Stimulated activated CD4-positive, alpha-beta T cell treated with anti-CD3 and anti-CD28 coated beads, TNF-alpha, amount 100 ng/mL, for 24 hours (primary cell): ENCODE measurements around the gene AQP1.

Source experiments
- DNase-seq, 3 experiments: peaks; one replicate each; pipeline ENCODE4 v3.0.0-alpha.2; 2020; ENCODE audit warnings: low read depth in 3 of 3

Gene AQP1

DNA sequence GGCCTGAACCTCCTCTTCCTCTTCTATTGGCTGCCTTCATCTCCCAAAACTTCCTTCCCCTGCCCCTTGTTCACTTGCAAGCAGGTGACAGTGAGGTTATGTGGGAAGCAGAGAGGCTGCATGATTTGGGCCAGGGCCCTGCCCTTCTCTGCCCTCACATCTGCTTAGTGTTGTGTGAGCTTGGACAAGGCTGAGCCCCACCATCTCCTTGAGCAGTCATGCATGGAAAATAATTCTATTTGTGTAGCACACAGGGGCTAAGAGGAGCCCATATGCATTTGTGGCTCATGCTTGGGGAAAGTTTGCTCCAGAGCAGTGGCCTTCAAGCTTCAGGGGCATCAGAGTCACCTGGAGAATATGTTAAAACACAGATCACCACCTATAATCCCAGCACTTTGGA, 26.8 kb upstream of the AQP1 start:
- DNase-seq, result no peak

DNA sequence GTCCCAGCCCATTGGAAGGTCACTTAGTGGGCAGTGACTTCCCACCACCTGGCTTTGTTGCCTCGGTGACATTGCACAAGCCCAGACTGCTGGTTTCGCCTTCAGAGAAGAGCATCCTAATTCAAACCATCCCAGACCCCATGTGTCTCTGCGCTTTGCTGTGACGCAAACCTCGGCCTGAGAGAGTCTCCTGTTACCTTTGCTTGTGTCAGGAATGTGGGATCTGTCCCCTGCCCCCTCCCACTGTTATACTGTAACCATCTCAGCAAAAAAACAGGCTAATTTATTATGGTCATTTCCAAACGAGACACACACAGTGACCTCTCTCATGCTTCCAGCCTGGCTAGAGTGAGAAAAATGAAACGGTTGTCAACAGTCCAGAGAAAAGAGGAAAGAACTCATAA, 25.0 kb upstream of the AQP1 start:
- no peak for DNase-seq

- no peak for DNase-seq
Measured at GRCh38 chr7:30887464-30887872, 24.2 kb upstream of the AQP1 start.

DNA sequence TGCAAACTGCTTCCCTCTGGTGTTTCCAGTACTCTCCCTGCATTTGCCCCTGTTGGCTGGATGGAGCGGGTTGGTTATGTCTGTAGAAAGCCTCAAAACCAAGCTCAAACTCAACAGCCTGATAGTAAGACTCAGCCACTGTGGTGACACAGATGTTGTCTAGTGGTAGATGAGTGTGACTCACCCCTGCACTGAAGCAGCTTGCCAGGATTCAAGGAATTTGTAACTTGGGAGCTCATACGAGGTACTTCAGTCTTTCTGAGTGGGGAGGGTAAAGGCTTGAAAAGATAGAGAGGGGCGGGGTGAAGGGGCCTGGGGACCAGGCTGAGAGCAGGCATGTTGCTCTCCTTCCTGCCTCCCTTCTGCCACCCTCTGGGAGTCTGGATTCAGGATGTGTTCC, 22.9 kb upstream of the AQP1 start:
- no peak for DNase-seq

DNA sequence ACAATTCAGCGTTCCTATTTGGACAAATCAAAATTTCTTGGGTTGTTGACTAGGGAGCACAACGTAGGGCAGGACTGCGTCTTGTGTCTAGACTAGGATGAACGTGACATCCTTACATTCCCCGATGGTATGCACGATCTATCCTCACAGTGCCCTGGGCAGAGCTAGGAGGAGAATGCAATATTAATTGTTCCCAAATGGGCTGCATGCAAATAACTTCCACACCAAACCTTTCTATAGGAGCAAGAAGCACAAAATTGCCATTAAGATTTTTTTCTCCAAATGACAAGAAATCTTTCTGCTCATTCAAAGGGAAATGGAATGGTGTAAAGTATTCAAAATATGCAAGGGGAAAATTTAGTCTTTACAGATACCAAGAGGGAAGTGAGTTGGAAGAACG, 21.4 kb upstream of the AQP1 start:
- no peak for DNase-seq

DNA sequence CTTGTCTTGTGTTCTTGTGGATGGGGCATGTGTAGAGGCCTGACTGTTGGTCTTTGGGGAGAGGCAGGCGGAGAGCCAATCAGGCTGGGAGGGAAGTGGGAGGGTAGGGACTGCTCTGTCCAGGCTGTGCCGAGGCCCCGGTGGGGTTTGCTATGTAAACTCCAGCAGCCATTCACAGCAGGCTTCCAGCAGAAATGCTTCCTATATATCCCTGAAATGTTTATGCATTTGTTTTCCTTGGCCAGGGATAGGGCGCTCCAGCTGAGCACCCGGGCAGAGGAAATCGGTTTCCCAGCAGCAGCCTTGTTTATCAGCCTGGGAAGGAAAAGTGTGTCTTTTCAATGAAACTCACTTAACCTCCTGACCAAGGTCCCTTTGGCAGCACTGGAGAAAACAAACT, 18.3 kb upstream of the AQP1 start:
- no peak for DNase-seq

DNA sequence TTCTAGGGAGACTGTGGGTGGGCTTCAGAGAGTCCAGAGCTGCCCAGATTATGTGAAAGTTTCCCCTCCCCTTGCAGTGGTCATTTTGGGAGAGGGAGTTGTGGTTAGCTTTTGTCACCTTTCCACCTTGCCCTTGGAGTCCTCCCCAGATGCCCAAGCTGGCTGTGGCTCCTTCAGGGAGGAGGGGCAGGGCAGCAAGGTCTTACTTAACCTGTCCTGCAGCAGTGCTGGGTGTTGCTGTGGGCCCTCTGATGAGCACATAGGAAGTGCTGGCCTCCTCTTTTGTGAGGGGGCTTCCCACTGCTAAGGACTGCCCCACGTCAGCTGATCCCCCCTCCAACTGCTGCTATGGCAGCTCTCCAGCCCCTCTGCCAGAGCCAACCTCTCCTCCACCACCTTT, 17.6 kb upstream of the AQP1 start:
- no peak for DNase-seq

- no peak for DNase-seq
Measured at GRCh38 chr7:30894866-30895605, 16.6 kb upstream of the AQP1 start.

- DNase-seq, result no peak
Measured at GRCh38 chr7:30896036-30896435, 15.6 kb upstream of the AQP1 start.

GRCh38 chr7:30896783-30897637, 14.6 kb upstream of the AQP1 start:
- no peak for DNase-seq

DNA sequence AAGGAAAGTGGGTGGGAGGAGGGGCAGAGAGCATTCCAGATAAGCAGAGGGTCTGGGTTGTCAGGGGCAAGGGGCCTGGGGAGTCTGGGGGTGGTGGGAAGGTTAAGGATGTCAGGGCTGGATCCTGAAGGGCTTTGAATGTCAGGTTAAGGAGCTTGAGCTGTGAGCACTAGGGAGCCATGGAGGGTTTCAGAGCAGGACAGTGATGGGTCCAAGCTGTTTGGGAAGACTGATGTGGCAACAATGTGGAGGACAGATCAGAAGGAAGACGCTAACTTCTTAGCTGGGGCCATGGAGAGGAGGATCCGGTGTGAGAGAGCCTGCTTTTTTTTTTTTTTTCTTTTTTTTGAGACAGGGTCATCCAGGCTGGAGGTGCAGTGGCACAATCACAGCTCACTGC, 13.9 kb upstream of the AQP1 start:
- no peak for DNase-seq

GRCh38 chr7:30898411-30898810, 13.2 kb upstream of the AQP1 start:
- no peak for DNase-seq

- DNase-seq, result no peak
Measured at GRCh38 chr7:30899066-30899465, 12.6 kb upstream of the AQP1 start.

DNA sequence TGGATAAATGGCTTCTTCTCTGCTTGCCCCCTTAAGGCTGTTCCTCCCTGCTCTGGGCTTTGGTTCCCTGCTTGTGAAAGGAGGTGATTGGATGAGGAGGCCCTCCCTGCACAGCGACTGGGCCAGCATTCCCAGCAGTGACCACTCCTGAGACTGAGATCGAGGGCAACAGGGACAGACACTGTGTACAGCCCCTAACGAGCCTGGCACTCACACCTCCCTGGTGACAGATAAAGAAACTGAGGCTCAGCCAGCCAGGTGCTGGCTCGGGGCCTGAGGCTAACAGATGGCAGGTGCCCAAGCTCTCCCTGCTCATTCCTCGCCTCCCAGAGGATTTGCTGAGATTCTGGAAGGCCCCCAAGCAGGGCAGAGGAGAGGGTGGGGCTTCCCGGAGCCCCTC, 12.0 kb upstream of the AQP1 start:
- DNase-seq, result no peak

DNA sequence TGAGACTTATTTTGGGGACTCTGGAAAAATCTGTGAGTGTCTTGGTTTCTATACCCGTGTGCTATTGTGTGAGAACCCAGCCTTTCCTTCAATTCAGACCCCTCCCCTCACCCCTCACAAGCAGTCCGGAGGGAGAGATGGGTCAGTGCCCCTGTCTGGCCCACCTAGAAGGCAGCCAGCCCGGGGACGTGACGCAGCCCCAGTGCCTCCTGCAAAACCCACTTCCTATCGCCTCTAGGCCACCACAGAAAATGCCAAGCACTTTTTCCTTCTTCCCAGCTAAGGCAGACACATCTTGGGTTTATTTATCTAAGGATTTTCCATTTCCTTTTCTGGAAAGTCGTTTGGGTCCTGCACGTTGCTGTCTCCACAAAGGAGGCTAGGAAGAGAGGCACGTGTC, 11.6 kb upstream of the AQP1 start:
- DNase-seq, result no peak

GRCh38 chr7:30900803-30901362, 10.8 kb upstream of the AQP1 start:
- no peak for DNase-seq

- no peak for DNase-seq
Measured at GRCh38 chr7:30901856-30902255, 9.8 kb upstream of the AQP1 start.

DNA sequence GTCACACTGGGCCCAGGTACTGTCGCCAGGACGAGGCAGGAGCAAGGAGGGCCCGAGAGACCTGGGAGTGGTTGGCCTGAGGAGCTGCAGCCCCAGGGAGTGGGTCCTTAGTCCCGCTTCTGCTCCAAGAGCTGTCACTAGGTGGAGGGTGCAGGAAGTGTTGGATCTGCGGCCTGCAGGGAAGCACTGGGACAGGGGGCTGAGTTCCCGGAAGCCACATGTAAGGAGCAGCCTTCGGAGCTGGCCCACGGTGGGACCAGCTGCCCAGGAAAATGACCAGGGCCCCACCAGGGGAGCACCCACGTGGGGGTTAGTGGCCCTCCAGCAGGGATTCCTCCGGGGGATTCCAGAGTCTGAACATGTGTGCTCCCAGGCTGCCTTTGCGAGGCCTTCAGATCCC, 9.2 kb upstream of the AQP1 start:
- DNase-seq, result no peak

DNA sequence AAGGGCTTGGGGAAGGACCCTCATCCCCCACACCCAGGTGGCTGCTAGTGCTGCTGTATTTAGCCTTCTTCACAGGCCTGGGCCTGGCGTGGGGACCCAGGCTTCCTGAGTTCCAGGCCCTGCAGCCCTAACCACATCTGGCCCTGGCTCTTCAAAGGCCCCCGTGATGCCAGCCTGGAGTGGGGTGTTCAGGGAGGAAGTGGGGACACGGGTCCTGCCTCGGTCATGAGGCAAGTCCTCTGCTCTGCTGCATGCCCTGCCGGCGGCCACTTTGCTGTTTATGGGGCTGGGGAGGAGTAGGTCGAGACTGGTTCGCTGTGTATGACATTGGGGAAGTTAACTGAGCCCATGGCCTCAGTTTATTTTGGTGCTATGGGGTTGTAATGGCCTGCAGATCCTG, 8.5 kb upstream of the AQP1 start:
- DNase-seq, result no peak

DNA sequence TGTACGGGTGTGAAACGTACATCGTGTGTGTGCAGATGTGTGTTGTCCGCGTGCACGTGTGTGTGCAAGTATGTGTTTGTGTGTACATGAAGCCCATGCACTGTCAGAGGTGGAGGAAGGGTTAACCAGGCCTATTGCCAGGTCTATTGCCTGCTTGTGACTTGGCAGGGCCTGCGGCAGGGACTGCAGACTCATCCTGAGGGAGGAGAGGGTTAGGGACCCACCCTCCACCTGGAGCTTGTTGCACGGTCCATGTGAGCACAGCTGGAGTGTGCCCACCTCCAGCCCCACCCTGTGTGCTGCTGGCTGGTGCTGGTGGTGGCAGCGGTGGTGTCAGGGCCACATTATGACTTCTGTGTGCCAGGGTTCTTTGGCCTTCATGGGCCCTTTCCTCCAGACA, 7.1 kb upstream of the AQP1 start:
- no peak for DNase-seq

DNA sequence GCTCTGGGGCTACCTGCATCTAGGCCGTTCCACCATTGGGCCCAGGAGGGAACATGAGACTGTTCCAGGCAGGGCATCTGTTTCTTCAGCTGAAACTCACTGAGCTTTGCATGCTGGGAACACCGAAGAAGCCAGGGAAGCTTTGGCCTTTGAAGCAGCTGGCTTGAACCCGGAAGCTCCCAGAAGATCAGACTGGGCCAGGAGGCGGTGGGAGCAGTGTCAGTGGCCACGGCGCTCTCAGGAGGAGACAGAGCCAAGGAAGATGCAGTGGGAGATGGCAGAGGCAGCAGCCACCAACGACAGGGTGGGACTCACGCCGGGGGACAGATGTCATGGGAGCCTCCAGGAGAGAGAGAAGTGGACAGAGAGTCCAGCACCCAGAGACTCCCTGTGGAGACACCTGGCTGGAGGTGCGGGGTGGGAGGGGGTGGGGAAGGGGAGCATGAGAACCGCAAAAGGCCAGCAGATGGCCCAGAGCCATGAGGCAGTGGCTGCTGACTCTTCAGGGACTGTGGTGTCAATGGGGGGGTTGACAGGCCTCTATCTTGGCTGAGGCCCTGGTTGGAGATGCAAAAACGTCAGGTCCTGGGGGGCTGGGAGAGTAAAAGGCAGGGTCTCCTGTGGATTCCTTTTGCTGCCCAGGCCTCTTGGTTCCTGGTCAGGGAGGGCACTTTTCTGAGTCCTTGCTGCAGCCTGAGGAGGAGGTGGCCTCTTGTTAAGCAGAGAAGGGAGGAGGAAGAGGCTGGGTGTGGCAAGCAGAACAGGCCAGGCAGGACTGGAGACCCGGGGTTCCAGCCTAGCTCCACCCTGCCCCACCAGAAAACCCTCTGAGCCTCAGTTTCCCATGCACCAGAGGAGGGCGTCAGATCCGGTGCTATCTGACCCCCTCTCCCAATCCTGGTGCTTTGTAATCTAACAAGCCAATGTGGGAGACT, 6.3 kb upstream of the AQP1 start:
- DNase-seq, result no peak

DNA sequence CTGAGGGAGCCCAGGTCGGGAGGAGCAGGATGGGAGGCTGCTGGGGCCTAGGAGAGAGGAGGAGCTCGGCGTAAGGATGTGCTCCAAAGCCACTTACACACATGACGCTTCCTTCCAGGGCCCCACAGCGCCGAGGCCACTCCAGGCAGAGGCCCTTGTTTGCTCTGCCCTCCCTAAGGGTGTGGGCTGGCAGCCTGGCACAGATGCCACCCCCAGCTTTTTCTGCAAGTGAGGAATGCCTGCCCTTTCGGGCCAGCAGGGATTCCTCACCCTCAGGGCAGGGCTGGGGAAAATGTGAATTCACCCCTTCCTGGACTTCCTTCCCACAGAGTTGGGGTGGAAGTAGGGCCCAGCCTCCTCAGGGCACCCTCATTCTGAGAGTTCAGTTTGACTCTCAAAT, 5.6 kb upstream of the AQP1 start:
- no peak for DNase-seq
